Measurements from ENCODE around the gene DHCR7. TPM values are rescaled to one million over a fixed set of nuclear protein-coding genes. Genes with fewer than 3 reads are reported as not detected.

The DHCR7 gene
- total and polyA plus RNA-seq, 2 experiments from 2014 or later = 13.6 to 15.7 TPM

GRCh38 chr11:71461696-71462095 lies 13.5 kb upstream of the DHCR7 start:
- in situ Hi-C loops (cut with MboI) = no loop called here
- H3K27ac ChIP-seq = no peak overlapping the region
- DNase-seq = no peak
- no peak overlapping the region for H2AFZ ChIP-seq
- H4K20me1 ChIP-seq (ENCODE audit: insufficient read depth) = no peaks in the 10 kb centered on the region
- no peak overlapping the region for H3K4me2 ChIP-seq (ENCODE audit: unreplicated experiment)
- no peaks in the 10 kb centered on the region for H3F3A ChIP-seq (ENCODE audit: insufficient read depth)
- no peaks in the 10 kb centered on the region for H3K79me2 ChIP-seq (ENCODE audit: insufficient read depth)
- H3K4me1 ChIP-seq (ENCODE audit: insufficient read depth) = no peaks in the 10 kb centered on the region
- 96 to 100% methylated on average over 9 of the region's 9 CpGs for WGBS, 2 experiments (ENCODE audit: low coverage in 1 of 2, low lambda C conversion rate in 2 of 2, missing lambda C conversion rate in 2 of 2)
- H3K9me2 ChIP-seq (ENCODE audit: insufficient read depth) = no peaks in the 10 kb centered on the region
- no peaks in the 10 kb centered on the region for H3K9me3 ChIP-seq (ENCODE audit: low read depth)
- no peaks in the 10 kb centered on the region for H3K27me3 ChIP-seq (replicated peaks; ENCODE audit: insufficient read depth)
- peaks cover 20% of the 10 kb centered on the region; the same call in 1 of the 2 replicates for H3K36me3 ChIP-seq (ENCODE audit: low read depth)
- H3K4me3 ChIP-seq = no peak overlapping the region
- TF ChIP-seq EZH2 (IDR thresholded peaks at IDR 0.05; ENCODE audit: insufficient read depth, poor library complexity, severe bottlenecking) (no peak), EZH2phosphoT487 (IDR thresholded peaks at IDR 0.05; ENCODE audit: insufficient read depth, low read depth) (no peak)
- H3K9ac ChIP-seq = no peak overlapping the region

DNA sequence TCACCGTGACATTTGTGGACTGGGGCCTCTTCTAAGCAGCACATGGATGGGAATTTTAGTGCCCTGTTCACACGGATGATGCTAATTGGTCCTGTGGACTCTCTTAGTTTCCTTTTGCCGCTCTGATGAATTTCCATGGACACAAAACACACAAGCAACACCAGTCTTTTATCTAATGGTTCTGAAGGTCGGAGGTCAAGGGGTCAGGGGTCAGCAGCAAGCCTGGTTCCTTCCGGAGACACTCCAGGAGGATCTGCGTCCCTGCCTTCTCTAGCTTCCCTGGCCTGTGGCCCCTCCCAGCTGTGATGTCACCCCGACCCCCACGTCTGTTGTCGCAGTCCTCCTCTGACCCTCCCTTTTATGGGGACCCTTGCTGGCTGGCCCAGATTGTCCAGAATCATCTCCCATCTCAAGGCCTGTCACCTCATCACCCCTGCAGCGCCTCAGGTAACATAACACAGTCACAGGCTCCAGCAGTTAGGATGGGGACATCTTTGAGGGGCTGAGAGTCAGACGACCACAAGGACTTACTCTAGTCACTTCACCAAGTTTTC lies 11.7 kb upstream of the DHCR7 start:
- no peak for DNase-seq
- no peaks in the 10 kb centered on the region for H3K4me1 ChIP-seq (ENCODE audit: insufficient read depth)
- no peak overlapping the region for H3K4me2 ChIP-seq (ENCODE audit: unreplicated experiment)
- H3K27me3 ChIP-seq (replicated peaks; ENCODE audit: insufficient read depth) = no peaks in the 10 kb centered on the region
- H3K27ac ChIP-seq = no peak overlapping the region
- no peaks in the 10 kb centered on the region for H3K9me2 ChIP-seq (ENCODE audit: insufficient read depth)
- in situ Hi-C loops (cut with MboI) = no loop called here
- TF ChIP-seq EZH2 (IDR thresholded peaks at IDR 0.05; ENCODE audit: insufficient read depth, poor library complexity, severe bottlenecking) (no peak), EZH2phosphoT487 (IDR thresholded peaks at IDR 0.05; ENCODE audit: insufficient read depth, low read depth) (no peak)
- 64 to 69% methylated on average over 11 of the region's 11 CpGs for WGBS, 2 experiments (ENCODE audit: low coverage in 1 of 2, low lambda C conversion rate in 2 of 2, missing lambda C conversion rate in 2 of 2)
- H3K9ac ChIP-seq = no peak overlapping the region
- H3K9me3 ChIP-seq (ENCODE audit: low read depth) = no peaks in the 10 kb centered on the region
- H3K79me2 ChIP-seq (ENCODE audit: insufficient read depth) = peaks cover 1% of the 10 kb centered on the region
- H3K36me3 ChIP-seq (ENCODE audit: low read depth) = peaks cover 32% of the 10 kb centered on the region; the same call in 1 of the 2 replicates
- H4K20me1 ChIP-seq (ENCODE audit: insufficient read depth) = no peaks in the 10 kb centered on the region
- no peaks in the 10 kb centered on the region for H3F3A ChIP-seq (ENCODE audit: insufficient read depth)
- no peak overlapping the region for H2AFZ ChIP-seq
- no peak overlapping the region for H3K4me3 ChIP-seq

DNA sequence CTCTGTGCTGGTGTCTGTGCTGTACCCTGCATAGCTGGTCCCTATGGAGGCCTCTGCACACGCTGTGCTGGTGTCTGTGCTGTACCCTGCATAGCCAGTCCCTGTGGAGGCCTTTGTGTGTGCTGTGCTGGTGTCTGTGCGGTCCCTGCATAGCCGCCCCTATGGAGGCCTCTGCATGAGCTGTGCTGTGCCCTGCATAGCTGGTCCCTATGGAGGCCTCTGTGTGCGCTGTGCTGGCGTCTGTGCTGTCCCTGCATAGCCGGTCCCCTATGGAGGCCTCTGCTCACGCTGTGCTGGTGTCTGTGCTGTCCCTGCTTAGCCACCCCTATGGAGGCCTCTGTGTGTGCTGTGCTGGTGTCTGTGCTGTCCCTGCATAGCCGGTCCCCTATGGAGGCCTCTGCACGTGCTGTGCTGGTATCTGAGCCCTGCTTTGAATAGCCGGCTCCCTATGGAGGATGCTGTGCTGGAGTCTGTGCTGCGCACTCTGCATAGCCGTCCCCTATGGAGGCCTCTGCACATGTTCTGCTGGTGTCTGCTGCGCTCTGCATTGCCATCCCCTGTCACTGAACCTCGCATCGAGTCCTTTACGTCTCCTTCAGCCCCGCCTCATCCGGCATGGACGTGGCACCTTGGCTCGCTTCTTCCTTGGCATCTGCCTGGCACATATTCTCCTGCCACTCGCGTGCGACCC lies 11.0 kb upstream of the DHCR7 start:
- Histone ChIP-seq H4K20me1 (ENCODE audit: insufficient read depth) (no peaks in the 10 kb centered on the region), H3K79me2 (ENCODE audit: insufficient read depth) (peaks cover 8% of the 10 kb centered on the region), H3K4me2 (ENCODE audit: unreplicated experiment) (no peak overlapping the region), H3F3A (ENCODE audit: insufficient read depth) (no peaks in the 10 kb centered on the region), H3K4me3 (no peak overlapping the region), H3K9me3 (ENCODE audit: low read depth) (no peaks in the 10 kb centered on the region), H3K9ac (no peak overlapping the region), H3K36me3 (ENCODE audit: low read depth) (peaks cover 32% of the 10 kb centered on the region; the same call in 1 of the 2 replicates), H3K27ac (no peak overlapping the region), H3K4me1 (ENCODE audit: insufficient read depth) (no peaks in the 10 kb centered on the region), H2AFZ (no peak overlapping the region), H3K27me3 (replicated peaks; ENCODE audit: insufficient read depth) (no peaks in the 10 kb centered on the region), H3K9me2 (ENCODE audit: insufficient read depth) (no peaks in the 10 kb centered on the region)
- in situ Hi-C loops (cut with MboI) = no loop called here
- DNase-seq = no peak
- TF ChIP-seq EZH2 (IDR thresholded peaks at IDR 0.05; ENCODE audit: insufficient read depth, poor library complexity, severe bottlenecking) = no peak
- no peak for TF ChIP-seq EZH2phosphoT487 (IDR thresholded peaks at IDR 0.05; ENCODE audit: insufficient read depth, low read depth)
- 87 to 91% methylated on average over 22 to 23 of the region's 23 CpGs for WGBS, 2 experiments (ENCODE audit: low coverage in 1 of 2, low lambda C conversion rate in 2 of 2, missing lambda C conversion rate in 2 of 2)

DNA sequence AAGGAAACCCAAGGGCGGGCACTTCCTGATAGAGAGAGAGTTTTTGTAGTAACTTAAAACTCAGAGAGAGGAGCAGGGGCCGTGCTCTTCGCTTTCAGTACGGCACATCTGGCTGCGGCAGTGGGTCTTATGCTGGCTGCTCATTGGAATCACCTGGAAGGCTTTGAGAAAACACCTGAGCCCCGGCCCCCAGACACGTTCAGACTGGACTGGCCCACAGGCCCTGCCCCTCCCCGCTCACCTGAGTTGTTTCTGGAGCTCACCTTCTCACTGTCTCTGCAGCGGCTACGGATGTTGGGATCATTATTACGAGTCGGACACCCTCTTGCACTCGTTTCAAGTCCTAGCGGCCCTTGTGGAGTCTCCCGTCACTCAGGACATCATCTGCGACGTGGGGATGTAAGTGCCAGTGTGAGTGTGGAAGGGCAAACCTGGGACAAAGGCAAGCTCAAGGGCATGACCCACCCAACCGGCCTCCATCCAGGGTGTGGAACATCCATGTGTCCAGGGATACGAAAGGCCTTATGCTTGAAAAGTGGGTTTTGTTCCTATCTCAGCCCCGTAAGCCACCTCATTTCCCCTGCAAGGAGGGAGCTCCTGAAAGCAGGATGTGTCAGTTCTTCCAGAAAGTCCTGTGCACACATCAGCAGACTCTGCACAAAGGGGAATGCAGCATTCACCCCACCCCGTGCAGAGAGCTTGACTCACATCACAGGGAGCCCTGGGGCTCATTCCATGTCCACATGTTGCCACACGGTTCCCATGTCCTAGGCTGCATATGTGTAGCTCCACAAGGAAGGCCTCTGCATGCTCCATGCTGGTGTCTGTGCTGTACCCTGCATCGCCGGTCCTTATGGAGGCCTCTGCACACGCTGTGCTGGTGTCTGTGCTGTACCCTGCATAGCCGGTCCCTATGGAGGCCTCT lies 10.2 kb upstream of the DHCR7 start:
- peaks cover 32% of the 10 kb centered on the region; the same call in 1 of the 2 replicates for H3K36me3 ChIP-seq (ENCODE audit: low read depth)
- H2AFZ ChIP-seq = no peak overlapping the region
- H4K20me1 ChIP-seq (ENCODE audit: insufficient read depth) = no peaks in the 10 kb centered on the region
- H3K9ac ChIP-seq = no peak overlapping the region
- DNase-seq = no peak
- H3K27me3 ChIP-seq (replicated peaks; ENCODE audit: insufficient read depth) = no peaks in the 10 kb centered on the region
- no peak for TF ChIP-seq EZH2 (IDR thresholded peaks at IDR 0.05; ENCODE audit: insufficient read depth, poor library complexity, severe bottlenecking)
- TF ChIP-seq EZH2phosphoT487 (IDR thresholded peaks at IDR 0.05; ENCODE audit: insufficient read depth, low read depth) = no peak
- no peaks in the 10 kb centered on the region for H3F3A ChIP-seq (ENCODE audit: insufficient read depth)
- peaks cover 16% of the 10 kb centered on the region for H3K79me2 ChIP-seq (ENCODE audit: insufficient read depth)
- H3K27ac ChIP-seq = no peak overlapping the region
- no peaks in the 10 kb centered on the region for H3K9me3 ChIP-seq (ENCODE audit: low read depth)
- no peaks in the 10 kb centered on the region for H3K9me2 ChIP-seq (ENCODE audit: insufficient read depth)
- H3K4me2 ChIP-seq (ENCODE audit: unreplicated experiment) = no peak overlapping the region
- in situ Hi-C loops (cut with MboI) = no loop called here
- H3K4me1 ChIP-seq (ENCODE audit: insufficient read depth) = no peaks in the 10 kb centered on the region
- H3K4me3 ChIP-seq = no peak overlapping the region
- WGBS, 2 experiments (ENCODE audit: low coverage in 1 of 2, low lambda C conversion rate in 2 of 2, missing lambda C conversion rate in 2 of 2) = 92 to 93% methylated on average over 26 of the region's 26 CpGs

All from GM23248 (cell line).